ENCODE results near the gene MRPL12.
A peak's percentile ranks its signal among the peaks of the same experiment; 100 is the strongest.

The MRPL12 gene

GRCh38 chr17:81683208-81683583 lies 20.0 kb upstream of the MRPL12 start:
- no peak for DNase-seq

GRCh38 chr17:81683584-81684441 lies 19.4 kb upstream of the MRPL12 start, which contains the start of the genes ARL16 and HGS:
TSS of gene ARL16 (minus strand) at chr17:81683797. CDS start at chr17:81683753, 44 bp downstream.
TSS of gene HGS (plus strand) at chr17:81684011. CDS start at chr17:81684067, 56 bp downstream.
- peak; percentile 98 for DNase-seq

GRCh38 chr17:81684442-81684911 lies 18.7 kb upstream of the MRPL12 start:
- peak; percentile 29 for DNase-seq

GRCh38 chr17:81685108-81685507 lies 18.1 kb upstream of the MRPL12 start:
- peak; percentile 28 for DNase-seq

- no peak for DNase-seq
Measured at GRCh38 chr17:81686614-81687013, 16.6 kb upstream of the MRPL12 start.

- no peak for DNase-seq
Measured at GRCh38 chr17:81687770-81688541, 15.2 kb upstream of the MRPL12 start.

GRCh38 chr17:81688616-81689015 lies 14.6 kb upstream of the MRPL12 start:
- no peak for DNase-seq

GRCh38 chr17:81690066-81690465 lies 13.1 kb upstream of the MRPL12 start:
- DNase-seq = no peak

- DNase-seq = no peak
Measured at GRCh38 chr17:81690549-81690948, 12.6 kb upstream of the MRPL12 start.

- no peak for DNase-seq
Measured at GRCh38 chr17:81691196-81691595, 12.0 kb upstream of the MRPL12 start.

GRCh38 chr17:81691608-81692007 lies 11.6 kb upstream of the MRPL12 start:
- no peak for DNase-seq

GRCh38 chr17:81693509-81694210 lies 9.5 kb upstream of the MRPL12 start:
- DNase-seq = no peak

GRCh38 chr17:81694810-81695209 lies 8.4 kb upstream of the MRPL12 start:
- DNase-seq = no peak

GRCh38 chr17:81695211-81695610 lies 8.0 kb upstream of the MRPL12 start:
- no peak for DNase-seq

- DNase-seq = no peak
Measured at GRCh38 chr17:81695801-81696200, 7.4 kb upstream of the MRPL12 start.

GRCh38 chr17:81696218-81696941 lies 6.8 kb upstream of the MRPL12 start:
- no peak for DNase-seq

- DNase-seq = no peak
Measured at GRCh38 chr17:81697261-81698044, 5.7 kb upstream of the MRPL12 start.

GRCh38 chr17:81700353-81701287 lies 2.5 kb upstream of the MRPL12 start:
- DNase-seq = no peak

GRCh38 chr17:81701288-81702071 lies 1.7 kb upstream of the MRPL12 start:
- DNase-seq = no peak

Data from CD4-positive, alpha-beta T cell treated with Interleukin-4 for 4 hours (primary cell).